Transverse colon (tissue), 4 donors: ENCODE results near the gene LRBA. TPM values are rescaled to one million over a fixed set of nuclear protein-coding genes. Genes with fewer than 3 reads are reported as not detected.

Experiments used
- DNase-seq: peaks from one replicate; pipeline ENCODE4 v3.0.0-alpha.2; 2019
- H3K27ac ChIP-seq, 4 donors: fragments of 200-600 bp; sonication (generic); 2 replicates each; pipeline ENCODE4 v1.5.1; 2016 to 2018; ENCODE audit warnings: inconsistent platforms in 4 of 4
- H3K27me3 ChIP-seq: fragments of 200-600 bp; sonication (generic); 2 replicates; pipeline ENCODE4 v1.5.1; 2017; ENCODE audit warnings: inconsistent platforms
- H3K36me3 ChIP-seq, 4 donors: fragments of 200-600 bp; sonication (generic); 2 replicates each; pipeline ENCODE4 v1.5.1; 2017 to 2019; ENCODE audit warnings: inconsistent platforms in 4 of 4
- H3K4me1 ChIP-seq, 4 donors: fragments of 200-600 bp; sonication (generic); 2 replicates each; pipeline ENCODE4 v1.5.1; 2017 to 2020; ENCODE audit warnings: inconsistent platforms in 4 of 4
- H3K4me3 ChIP-seq, 4 donors: fragments of 200-600 bp; sonication (generic); 1 replicate in 1 of 4; 2 replicates in 3 of 4; pipeline versions ENCODE4 v1.5.1 to v1.6.1; 2017 to 2019; ENCODE audit warnings: inconsistent platforms in 4 of 4
- H3K9me3 ChIP-seq, 2 donors: fragments of 200-600 bp; sonication (generic); 2 replicates each; pipeline ENCODE4 v1.5.1; 2017 to 2019; ENCODE audit warnings: inconsistent platforms in 2 of 2
- CTCF ChIP-seq, 5 experiments: fragments of 200-600 bp in 3 of 5; fragments of 450-650 bp in 2 of 5; sonication (generic) in 3 of 5; IDR thresholded peaks; 1 replicate in 2 of 5; 2 replicates in 3 of 5; pipeline ENCODE4 v1.5.1; 2016 to 2017; ENCODE audit warnings: antibody characterized with exemption in 5 of 5, inconsistent platforms in 3 of 5, mild to moderate bottlenecking in 2 of 5, moderate library complexity in 1 of 5
- EP300 ChIP-seq: sonication (generic); formaldehyde crosslinking; IDR thresholded peaks from one replicate; pipeline ENCODE4 v1.6.1; 2017; ENCODE audit warnings: antibody characterized with exemption, low read depth
- POLR2A ChIP-seq: fragments of 450-650 bp; IDR thresholded peaks from one replicate; pipeline ENCODE4 v1.6.1; 2016; ENCODE audit warnings: antibody characterized with exemption, mild to moderate bottlenecking, moderate library complexity
- POLR2AphosphoS5 ChIP-seq, 3 donors: sonication (generic); formaldehyde crosslinking; IDR thresholded peaks; one replicate each; pipeline ENCODE4 v1.6.1; 2016; ENCODE audit warnings: antibody characterized with exemption in 3 of 3
- WGBS, 2 donors: methylation state at CpG; one replicate each; pipeline ENCODE4 v1.1.5; 2018; ENCODE audit warnings: low coverage in 1 of 2; 5-methylcytosine and 5-hydroxymethylcytosine counted together
- in situ Hi-C, 4 donors: fragments of 200-750 bp; cut with MboI; loops; one replicate each; pipeline versions ENCODE4 v1.15.0 to v1.15.1; 2017; ENCODE audit warnings: low sequenced_read_pairs in 3 of 4, low pct_ligation_motif_present in 1 of 4, low pct_unique_long_range_greater_than_20kb in 1 of 4
- intact Hi-C: fragments of 100-400 bp; cut with DNase I; formaldehyde crosslinking; loops from one replicate; pipeline ENCODE4 v1.15.1; 2023; ENCODE audit warnings: low total_unique reads
- total RNA-seq, 4 donors: library from RNA; depleted of rRNA; stranded (reverse); fragments of >200 nt; gene quantifications; one replicate each; pipeline ENCODE4 v1.1.0, GENCODE V29; 2016

The LRBA gene
- total RNA-seq, 4 donors from 2014 or later: 82.7 to 125 (median 112) TPM

DNA sequence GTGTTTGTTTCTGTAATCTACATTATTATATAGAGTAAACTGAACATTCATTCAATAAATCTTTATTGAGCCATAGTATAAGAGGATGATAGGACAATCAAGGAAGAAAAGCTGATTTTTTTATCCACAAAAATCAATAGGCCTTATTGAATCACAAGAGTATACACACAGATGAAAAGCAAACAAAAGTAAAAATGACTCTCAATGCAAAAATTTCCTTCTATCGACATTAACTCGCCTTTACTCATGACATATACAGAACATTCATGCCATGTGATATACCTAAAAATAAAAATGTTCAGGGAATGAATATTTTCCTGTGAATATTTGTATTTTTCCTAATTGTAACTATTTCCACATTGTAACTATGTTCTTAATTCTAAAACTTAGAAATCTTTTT, 161.2 kb downstream of the LRBA start:
- no peaks in the 10 kb centered on the region for H3K27me3 ChIP-seq
- 67 to 91% methylated on average over 2 of the region's 2 CpGs for WGBS, 2 donors
- H3K36me3 ChIP-seq: peaks cover 0 to 12% (median 6%) of the 10 kb centered on the region in 4 donors
- no peaks in the 10 kb centered on the region for H3K9me3 ChIP-seq
- intact Hi-C loops (no loop called here), in situ Hi-C loops (loop anchor here in 2 of 4 donors (10.0 to 25.0 kb wide), 3 partner anchors 567 to 867 kb away; no protein-coding TSS in a partner anchor)
- no peak for DNase-seq
- H3K27ac ChIP-seq: no peak overlapping the region
- TF ChIP-seq POLR2AphosphoS5 (IDR thresholded peaks at IDR 0.05) (no peak), POLR2A (no peak), EP300 (no peak), CTCF (IDR thresholded peaks at IDR 0.05) (no peak)
- H3K4me1 ChIP-seq: peaks cover 0 to 11% (median 0%) of the 10 kb centered on the region in 4 donors
- no peak overlapping the region for H3K4me3 ChIP-seq

DNA sequence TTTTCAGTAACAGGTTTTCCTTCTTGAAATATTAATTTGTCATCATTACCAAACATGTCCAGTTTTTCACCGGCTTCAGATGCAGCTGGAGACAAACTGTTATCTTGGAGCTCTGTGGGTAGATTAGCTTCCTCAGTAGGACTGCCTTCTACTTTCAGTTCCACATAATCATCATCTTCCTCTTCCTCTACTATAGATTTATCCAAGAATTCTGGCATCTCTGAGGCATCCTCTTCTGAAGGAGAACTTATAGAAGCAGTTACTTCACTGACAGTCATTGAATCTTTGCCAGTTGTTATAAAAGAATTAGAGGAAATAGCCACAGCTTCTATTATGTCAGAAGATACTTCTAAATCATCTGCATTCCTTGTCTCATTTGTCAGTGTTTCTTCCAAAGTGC, 162.9 kb downstream of the LRBA start:
- intact Hi-C loops: no loop called here
- peaks cover 0 to 22% (median 10%) of the 10 kb centered on the region in 4 donors for H3K36me3 ChIP-seq
- H3K27me3 ChIP-seq: no peaks in the 10 kb centered on the region
- no peaks in the 10 kb centered on the region for H3K9me3 ChIP-seq
- in situ Hi-C loops: loop anchor here in 2 of 4 donors (10.0 to 25.0 kb wide), 3 partner anchors 565 to 865 kb away; no protein-coding TSS in a partner anchor
- no peak overlapping the region for H3K27ac ChIP-seq
- no peak overlapping the region for H3K4me3 ChIP-seq
- no peak for DNase-seq
- H3K4me1 ChIP-seq: peaks cover 0 to 11% (median 0%) of the 10 kb centered on the region in 4 donors
- TF ChIP-seq CTCF (IDR thresholded peaks at IDR 0.05) (no peak), POLR2A (no peak), EP300 (no peak), POLR2AphosphoS5 (IDR thresholded peaks at IDR 0.05) (no peak)
- WGBS, 2 donors: 75 to 79% methylated on average over 1 of the region's 1 CpG

DNA sequence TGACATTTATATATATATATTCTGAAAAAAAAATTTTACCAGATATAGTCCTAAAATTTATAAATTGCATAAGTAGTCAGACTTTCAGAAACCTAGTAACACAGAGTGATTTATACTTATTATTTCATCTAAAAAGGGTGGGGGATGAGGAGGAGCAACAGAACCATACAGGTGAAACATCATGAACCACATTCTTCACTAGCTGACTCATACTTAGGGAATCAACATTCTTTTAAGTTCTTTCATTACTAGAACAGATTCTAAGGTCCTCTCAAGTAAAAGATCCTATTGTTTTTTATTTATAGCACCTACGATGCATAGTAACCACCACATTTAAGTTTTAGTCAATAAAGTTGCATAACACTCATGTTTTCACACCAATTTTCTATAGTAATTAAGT, 166.1 kb downstream of the LRBA start:
- Histone ChIP-seq H3K4me3 (no peak overlapping the region), H3K36me3 (peaks cover 0 to 29% (median 10%) of the 10 kb centered on the region in 4 donors), H3K27me3 (no peaks in the 10 kb centered on the region), H3K4me1 (no peaks in the 10 kb centered on the region), H3K27ac (no peak overlapping the region), H3K9me3 (no peaks in the 10 kb centered on the region)
- in situ Hi-C loops (no loop called here), intact Hi-C loops (no loop called here)
- 97 to 100% methylated on average over 1 of the region's 1 CpG for WGBS, 2 donors
- no peak for DNase-seq
- no peak for TF ChIP-seq POLR2AphosphoS5 (IDR thresholded peaks at IDR 0.05)
- TF ChIP-seq POLR2A: no peak
- no peak for TF ChIP-seq CTCF (IDR thresholded peaks at IDR 0.05)
- no peak for TF ChIP-seq EP300

GRCh38 chr4:150828159-150828558, 186.9 kb downstream of the LRBA start:
- Histone ChIP-seq H3K4me1 (peaks cover 0 to 12% (median 0%) of the 10 kb centered on the region in 4 donors), H3K4me3 (no peak overlapping the region), H3K27me3 (no peaks in the 10 kb centered on the region), H3K9me3 (no peaks in the 10 kb centered on the region), H3K27ac (no peak overlapping the region), H3K36me3 (peaks cover 0 to 5% (median 0%) of the 10 kb centered on the region in 4 donors)
- 81 to 87% methylated on average over 6 to 8 of the region's 8 CpGs for WGBS, 2 donors
- in situ Hi-C loops (no loop called here), intact Hi-C loops (no loop called here)
- TF ChIP-seq POLR2A (no peak), CTCF (IDR thresholded peaks at IDR 0.05) (no peak)
- peak; percentile 25 for DNase-seq
